ENCODE results near the gene EEFSEC. TPM values are rescaled to one million over a fixed set of nuclear protein-coding genes. Genes with fewer than 3 reads are reported as not detected.

EEFSEC gene
- total and polyA plus RNA-seq, 2 experiments from 2014 or later = 10.1 to 16.2 TPM

GRCh38 chr3:128163432-128163831 lies 10.2 kb downstream of the EEFSEC start (continued):
- TF ChIP-seq ZNF462 (CRISPR knock-in tag; IDR thresholded peaks at IDR 0.05) (no peak), NANOG (IDR thresholded peaks at IDR 0.05; ENCODE audit: borderline replicate concordance) (no peak)
- TF ChIP-seq, protein P1, sequence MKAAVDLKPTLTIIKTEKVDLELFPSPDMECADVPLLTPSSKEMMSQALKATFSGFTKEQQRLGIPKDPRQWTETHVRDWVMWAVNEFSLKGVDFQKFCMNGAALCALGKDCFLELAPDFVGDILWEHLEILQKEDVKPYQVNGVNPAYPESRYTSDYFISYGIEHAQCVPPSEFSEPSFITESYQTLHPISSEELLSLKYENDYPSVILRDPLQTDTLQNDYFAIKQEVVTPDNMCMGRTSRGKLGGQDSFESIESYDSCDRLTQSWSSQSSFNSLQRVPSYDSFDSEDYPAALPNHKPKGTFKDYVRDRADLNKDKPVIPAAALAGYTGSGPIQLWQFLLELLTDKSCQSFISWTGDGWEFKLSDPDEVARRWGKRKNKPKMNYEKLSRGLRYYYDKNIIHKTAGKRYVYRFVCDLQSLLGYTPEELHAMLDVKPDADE (IDR thresholded peaks at IDR 0.05) = no peak
- TF ChIP-seq, protein P2, sequence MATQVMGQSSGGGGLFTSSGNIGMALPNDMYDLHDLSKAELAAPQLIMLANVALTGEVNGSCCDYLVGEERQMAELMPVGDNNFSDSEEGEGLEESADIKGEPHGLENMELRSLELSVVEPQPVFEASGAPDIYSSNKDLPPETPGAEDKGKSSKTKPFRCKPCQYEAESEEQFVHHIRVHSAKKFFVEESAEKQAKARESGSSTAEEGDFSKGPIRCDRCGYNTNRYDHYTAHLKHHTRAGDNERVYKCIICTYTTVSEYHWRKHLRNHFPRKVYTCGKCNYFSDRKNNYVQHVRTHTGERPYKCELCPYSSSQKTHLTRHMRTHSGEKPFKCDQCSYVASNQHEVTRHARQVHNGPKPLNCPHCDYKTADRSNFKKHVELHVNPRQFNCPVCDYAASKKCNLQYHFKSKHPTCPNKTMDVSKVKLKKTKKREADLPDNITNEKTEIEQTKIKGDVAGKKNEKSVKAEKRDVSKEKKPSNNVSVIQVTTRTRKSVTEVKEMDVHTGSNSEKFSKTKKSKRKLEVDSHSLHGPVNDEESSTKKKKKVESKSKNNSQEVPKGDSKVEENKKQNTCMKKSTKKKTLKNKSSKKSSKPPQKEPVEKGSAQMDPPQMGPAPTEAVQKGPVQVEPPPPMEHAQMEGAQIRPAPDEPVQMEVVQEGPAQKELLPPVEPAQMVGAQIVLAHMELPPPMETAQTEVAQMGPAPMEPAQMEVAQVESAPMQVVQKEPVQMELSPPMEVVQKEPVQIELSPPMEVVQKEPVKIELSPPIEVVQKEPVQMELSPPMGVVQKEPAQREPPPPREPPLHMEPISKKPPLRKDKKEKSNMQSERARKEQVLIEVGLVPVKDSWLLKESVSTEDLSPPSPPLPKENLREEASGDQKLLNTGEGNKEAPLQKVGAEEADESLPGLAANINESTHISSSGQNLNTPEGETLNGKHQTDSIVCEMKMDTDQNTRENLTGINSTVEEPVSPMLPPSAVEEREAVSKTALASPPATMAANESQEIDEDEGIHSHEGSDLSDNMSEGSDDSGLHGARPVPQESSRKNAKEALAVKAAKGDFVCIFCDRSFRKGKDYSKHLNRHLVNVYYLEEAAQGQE (IDR thresholded peaks at IDR 0.05; ENCODE audit: unreplicated experiment) = no peak
